Measurements from ENCODE around the gene C10orf67.

DNA sequence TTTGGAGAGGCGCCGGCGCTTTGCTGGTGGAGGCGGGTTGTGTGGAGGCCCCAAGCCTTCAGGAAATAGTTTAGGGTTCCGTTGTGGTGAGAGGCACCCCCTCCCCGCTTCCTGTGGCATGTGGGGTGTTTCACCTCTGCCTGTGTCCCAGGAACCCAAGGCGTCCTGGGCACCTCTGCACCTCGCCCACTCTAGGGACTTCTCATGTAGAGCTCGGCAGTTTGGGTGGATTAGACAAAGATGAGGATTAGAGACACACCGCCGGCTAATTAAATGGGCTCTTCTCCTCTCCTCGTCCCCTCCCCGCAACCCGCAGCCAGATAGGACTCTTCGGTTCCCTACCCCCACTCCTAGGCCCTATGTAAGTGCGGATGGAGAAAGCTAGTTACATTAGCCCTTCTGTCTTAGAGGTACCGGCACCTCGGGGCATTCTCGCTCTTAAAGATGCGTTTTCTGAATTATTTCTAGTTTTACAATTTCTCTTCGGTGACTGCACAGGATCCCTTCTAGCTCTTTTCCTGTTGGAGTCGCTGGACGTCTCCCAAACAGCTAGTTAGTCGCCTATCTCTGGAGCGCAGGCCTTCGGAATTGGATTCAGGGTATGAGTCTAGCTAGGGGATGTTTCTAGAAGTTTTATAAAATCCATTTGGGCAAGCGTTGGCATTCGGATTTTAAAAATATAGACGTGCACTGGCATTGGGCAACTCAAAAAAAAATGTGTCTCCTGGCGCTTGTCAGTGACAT, 144.7 kb downstream of the C10orf67 start:
- TF ChIP-seq EZH2phosphoT487 (IDR thresholded peaks at IDR 0.05; ENCODE audit: insufficient read depth, low read depth), result no peak
- peak; percentile 59 for TF ChIP-seq EZH2 (IDR thresholded peaks at IDR 0.05; ENCODE audit: insufficient read depth, poor library complexity, severe bottlenecking)
